Activated T-cell treated with anti-CD3 and anti-CD28 coated beads, Interleukin-2, amount 50 U/mL, for 48 hours (primary cell): ENCODE data around the gene KAT2A.
"Not testable (repeated sequence)": the region's sequence is repeated elsewhere in the genome, so short reads cannot be mapped to it uniquely, and the experiment has no call there.

Source experiments
- DNase-seq, 2 experiments: peaks; one replicate each; pipeline ENCODE4 v3.0.0-alpha.2; 2020

KAT2A gene

DNA sequence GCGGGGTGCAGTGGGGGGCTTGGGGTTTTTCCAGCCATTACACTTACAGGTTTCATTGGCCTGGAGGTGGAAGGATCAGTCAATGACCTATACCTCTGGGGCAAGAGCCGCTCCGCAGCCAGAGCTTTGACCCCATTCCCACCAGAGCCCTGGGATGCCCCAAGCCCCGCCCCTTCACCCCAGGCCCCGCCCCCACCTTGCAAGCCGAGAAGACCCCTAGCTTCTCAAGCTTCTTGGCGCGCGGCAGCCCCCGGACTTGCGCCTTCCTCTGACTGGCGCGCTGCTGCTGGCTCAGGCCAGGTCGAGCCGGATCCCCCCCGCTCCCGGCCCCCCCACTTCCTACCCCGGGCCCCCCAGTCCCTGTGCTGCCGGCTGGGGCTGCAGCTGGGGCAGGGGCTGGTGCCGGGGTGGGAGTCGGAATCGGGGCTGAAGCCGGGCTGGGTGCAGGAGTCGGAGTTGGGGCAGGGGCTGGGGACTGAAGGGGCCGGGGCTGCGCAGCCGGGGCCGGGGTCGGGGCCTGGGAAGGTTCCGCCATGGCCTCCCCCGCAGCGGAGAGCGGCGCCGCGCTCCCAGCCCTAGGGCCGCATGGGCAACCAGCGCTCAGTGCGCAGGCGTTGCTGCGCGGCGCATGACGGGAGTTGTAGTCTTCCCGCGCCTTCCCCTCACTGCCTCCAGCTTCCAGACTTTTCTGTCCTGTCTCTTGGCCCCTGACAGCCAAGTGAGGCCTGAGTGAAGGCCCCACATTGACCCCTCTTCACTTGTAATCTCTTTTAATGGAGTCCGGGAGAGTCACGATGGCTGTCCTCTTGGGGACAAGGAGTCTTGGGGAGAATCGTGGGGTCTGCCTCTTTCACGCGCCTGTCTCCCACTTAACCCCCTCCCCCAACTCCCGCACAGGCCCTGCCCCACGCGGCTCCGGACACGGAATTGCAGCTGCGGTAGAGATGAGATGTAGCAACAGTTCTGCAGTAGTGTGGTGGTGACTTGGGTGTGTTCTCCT is at the start of gene KAT2A:
TSS of gene KAT2A (minus strand) at position 598 of the 1,000 bp plus-strand sequence. CDS start at position 535, 63 bp downstream.
- DNase-seq, result peak; percentile 83 to 86

DNA sequence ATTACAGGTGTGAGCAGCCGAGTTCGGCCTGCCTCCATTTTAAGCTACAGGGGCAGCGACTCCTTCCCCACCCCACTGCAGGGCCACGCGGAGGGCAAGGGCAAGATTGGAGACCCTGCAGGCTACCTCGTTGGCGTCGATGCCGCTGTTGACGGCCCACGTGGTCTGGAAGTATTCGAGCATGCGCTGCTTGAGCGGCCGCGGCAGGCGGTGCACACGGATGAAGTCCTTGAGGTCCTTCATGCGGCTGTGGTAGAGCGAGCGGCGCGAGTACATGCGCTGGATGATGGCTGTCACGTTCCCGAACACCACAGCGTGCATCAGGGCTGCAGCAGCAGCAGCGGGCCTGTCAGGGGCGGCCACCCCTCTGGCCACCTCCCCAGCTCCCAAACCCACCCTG is 48.2 kb upstream of the KAT2A start:
- DNase-seq, result no peak

DNA sequence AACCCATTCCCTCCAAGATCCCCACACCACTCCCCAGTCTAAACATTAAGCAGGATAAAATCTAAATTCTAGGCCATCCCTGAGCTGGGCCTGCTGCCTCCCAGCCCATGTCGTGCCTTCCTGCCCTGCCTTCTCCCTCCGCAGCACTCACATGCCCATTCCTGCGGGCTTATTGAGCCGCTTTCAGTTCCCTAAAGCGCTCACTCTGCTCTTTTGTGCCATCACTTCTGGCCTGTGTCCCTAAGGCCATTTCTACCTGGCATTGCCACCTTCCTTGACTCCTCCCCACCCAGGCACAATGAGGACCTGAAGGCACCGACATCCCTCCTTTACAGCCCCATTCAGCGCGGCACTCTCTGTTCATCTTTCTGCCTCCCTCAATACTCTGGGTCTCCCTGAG is 46.6 kb upstream of the KAT2A start:
- no peak for DNase-seq

DNA sequence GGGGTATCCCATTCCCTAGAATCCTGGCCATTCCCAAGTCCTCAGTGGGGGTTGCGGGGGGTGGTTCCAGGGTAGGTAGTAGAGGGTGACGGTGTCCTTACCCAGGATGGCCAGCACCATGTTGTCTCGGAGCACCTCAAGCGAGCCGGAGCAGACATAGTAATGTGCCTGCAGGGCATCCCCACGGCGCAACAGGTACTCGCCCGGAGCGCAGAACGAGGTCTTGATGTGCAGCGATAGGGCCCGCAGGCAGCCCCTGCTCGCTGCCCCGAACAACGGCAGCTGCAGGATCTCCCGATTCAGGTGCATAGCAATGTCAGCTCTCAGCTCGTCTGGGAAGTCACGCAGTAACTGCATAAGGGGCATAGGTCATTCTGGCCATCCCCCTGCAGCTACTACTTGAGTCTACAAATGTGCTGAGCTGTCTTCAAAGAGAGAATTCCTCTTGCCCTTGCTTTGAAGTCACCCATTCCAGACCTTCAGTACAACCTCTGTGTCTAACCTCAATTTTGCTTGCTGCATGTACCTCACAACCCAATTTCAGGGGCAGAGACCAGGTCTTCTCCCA is 45.1 kb upstream of the KAT2A start:
- no peak for DNase-seq

DNA sequence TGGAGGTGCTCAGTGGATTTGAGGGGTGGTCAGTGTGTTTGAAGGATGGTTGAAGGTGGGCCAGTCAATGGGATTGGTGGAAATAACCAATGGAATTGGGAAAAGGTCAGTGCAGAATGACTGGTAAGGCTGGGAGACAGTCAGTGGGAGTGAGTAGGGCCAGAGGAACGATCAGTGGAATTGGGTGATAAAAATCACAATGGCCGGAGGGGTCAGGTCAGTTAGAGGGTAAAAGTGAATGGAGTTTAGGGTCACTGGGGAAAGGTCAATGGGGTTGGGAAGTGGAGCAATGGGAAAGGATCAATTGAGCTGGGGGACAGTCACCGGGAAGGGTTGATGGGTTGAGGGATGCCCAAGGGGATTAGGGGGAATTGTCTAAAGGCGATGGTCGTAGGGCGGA is 44.6 kb upstream of the KAT2A start:
- DNase-seq, result no peak

DNA sequence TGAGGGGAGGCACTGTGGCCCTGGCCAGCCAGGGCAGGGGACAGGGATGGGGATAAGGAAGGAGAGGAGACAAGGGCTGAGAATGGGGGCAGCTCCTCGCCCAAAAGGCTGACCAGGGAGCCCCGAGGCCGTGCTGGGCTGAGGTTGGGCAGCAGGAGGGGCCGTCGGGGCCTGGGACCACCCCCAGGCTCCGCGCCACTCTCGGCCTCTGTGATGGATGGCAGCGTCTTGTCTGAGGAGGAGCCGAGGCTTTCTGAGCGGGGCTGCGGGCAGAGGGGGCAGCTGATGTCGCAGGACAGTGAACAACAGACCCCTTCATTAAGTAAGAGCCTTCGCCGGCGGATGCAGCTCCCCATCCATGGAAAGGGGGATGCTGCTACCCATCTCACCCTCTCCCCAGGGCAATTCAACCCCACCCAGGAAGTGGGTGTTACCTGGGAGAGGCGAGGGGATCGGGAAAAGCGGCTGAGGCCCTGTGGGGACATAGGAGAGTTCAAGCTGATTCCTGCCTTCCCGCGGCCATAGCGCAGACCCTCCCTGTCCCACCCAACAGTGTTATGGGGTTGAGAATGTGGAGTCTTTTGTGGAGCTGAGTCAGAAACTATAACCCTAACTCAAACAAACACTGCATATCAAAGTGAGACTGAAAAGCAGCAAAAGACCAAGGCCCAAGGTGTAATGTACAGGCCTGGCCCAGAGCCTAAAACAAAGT is 42.7 kb upstream of the KAT2A start:
- DNase-seq, result no peak

DNA sequence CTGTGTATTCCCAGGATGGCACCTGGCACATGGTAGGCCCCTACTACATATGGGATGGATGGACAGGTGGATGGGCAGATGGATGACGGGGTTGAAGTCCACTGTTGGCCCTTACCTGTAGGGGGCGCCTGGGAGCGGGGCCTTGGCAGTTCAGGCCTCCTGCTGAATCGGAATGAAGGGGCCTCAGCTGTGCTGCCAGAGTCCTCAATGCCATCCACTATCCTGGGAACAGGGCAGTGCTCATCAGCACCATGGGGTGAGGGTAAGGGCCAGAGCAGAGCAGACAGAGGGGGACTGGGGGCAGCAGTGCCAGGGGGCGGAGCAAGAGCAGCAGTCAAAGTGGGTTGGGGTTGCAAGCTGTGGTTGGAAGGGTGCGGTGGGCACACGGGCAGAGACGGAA is 41.9 kb upstream of the KAT2A start:
- DNase-seq, result peak; percentile 74 to 77

DNA sequence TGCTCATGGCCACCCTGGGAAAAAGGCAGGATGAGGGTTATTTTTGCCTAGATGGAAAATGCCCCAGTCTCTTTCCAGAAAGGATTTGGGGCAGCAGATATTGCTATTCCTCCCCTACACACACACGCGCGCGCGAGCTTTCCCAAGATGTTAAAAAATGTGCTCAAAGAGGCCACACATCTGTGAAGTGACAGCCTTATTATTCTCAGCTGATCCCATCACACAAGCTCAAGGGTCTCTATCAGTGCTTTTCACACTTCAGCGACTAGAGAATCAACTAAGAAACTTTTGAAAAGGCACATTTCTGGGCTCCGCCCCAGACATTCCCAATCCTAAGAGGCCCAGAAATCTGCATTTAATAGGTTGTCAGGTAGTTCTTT is 39.4 kb upstream of the KAT2A start:
- DNase-seq, result no peak

DNA sequence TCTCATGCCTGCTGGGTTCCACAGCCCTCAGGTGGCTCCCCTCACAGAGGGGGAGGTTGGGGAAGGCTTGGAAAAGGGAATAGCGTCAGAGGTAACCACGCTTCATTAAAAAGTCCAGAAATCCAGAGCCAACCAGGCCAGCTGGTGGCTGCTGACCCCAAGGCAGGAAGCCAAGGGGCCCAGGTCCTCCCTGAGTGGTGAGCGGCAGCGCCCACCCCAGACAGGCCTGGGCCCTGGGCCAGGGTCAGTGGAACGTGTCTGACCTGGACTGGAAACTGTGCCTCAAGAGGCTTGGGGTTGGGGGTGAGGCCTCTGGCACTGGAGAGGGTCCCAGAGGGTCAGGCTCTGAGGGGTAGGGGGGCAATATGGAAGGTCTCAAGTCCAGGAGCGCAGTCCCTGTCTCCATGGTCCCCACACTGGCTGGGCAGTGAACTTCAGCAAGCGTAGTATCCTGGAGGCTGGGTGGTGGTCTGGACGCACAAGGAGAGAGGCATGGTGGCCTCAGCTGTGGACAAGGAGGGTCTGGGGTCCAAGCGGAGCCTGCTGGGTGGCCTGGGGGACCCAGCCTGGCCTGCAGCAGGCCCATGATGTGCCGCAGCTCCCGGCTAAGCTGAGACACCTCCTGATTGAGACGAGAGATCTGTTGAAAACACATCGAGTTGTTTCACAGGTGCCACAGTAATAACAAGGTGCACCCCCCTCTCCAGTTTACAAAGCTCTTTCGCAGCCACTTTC is 38.8 kb upstream of the KAT2A start:
- DNase-seq, result no peak

DNA sequence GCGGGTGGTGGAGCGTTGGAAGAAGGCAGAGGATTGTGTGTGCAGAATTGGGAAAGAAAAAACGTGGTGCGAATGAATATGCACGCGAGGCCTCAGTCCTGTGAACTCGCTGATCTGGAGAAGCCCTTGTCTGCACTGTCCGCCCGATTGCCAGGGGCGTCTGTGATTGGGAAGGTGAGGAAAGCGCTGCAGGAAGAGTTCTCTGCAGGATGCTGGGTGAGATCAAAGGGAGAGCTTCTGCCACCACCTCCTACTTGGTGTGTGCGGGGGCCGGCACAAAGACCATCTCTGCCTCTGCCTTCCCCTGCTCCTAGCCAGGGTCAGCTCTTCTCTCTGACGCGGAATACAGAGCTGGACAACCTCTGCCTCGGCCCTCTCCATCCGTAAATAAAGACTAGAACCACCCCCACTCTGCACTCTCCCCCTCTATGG is 34.5 kb upstream of the KAT2A start:
- no peak for DNase-seq

DNA sequence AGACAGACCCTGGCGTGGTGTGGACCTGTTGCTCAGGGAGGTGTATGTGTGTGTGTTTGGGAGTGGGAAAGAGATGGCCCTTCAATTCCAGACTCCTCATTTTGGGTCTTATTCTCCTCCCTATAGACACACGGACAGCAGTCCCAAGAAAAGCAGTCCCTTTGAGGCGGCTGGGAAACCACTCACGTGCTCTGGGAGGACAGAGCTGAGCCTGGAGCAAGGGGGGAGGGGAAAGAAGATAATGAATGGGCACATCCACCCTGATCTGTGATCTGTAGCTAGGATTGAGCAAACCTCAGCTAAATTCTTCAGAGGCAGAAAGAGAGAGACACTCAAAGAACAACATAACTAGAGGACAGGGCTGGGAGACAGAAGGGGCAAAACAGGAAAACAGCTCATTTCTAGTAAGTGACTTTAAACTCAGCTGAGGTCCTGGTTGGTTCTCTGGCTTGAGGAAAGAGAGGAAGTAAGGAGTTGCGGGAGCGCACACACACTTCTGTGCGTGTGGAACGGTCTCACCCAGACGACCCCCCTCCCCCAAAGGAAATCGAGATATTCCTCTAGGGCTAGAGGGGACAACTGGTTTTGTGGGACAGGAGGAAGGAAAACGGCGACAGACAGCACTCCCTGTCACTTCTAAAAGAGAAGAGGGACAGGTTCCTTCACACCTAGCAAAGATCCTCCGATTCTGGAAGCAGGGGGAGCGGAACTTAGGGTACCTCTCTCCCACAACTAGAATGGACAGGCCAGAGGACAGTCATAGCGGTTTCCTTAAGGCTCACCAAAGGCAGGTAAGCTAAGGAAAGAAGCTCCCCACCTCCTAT is 33.0 kb upstream of the KAT2A start:
- DNase-seq, result no peak

DNA sequence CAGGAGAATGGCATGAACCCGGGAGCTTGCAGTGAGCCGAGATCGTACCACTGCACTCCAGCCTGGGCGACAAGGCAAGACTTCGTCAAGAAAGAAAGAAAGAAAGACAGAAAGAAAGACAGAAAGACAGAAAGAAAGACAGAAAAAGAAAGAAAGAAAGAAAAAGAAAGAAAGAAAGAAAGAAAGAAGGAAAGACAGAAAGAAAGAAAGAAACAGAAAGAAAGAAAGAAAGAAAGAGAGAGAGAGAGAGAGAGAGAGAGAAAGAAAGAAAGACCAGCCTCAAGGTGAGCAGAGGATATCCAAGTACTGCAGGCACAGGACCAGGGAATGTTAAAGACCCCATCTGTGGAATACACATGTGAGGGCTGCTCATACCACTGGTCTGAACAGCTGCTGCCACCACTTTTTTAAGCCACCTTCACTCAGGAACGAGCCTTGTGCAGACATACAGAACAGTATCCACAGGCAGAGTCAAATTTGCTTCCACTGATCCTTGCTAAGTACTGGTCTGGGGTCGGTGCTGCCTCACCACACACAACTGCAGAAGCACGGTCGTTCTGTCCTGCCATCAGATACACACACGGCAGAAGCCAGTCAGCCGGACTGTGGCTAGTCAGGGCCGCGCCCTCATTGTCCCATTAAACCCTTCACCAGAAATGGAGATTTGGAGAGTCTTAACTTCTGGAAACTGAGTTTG is 25.9 kb upstream of the KAT2A start:
- DNase-seq, result no peak

DNA sequence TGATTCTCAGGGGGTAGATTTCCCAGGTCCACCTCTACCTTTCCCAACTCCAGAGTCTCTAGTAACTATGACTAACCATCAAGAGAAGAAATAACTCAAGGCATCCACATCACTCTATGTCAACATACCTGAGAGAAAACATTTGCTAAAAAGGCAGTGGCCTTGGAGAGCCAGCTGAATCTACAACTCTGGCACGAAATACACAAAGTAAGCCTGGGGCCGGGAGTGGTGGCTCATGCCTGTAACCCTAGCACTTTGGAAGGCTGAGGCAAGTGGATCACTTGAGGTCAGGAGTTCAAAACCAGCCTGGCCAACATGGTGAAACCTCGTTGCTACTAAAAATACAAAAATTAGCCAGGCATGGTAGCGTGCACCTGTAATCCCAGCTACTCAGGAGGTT is 22.0 kb upstream of the KAT2A start:
- DNase-seq, result not testable (repeated sequence)

DNA sequence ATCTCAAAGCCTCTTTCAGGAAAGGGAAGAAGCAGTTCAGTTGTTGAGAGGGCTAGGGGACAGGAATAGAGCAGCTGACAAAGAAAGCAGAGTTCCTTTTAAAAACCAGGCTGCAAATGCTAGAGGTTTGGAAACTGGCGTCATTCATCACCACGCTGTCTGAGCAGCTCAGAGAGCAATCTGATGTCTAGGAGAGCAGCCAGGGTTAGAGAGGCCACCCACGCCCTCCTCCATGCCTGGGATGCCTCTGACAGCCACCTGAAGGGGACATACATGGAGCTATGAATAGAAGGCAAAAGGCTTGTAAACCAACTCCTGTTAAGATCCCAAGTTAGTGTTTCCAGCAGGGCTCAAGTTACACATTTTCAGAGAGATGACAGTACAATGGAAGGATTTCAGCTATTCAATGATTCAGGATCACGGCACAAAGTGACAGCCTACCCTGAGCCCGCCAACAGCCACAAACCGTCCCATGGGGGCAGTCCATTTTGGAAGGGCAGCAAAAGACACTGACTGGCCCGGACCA is 21.3 kb upstream of the KAT2A start:
- DNase-seq, result no peak

DNA sequence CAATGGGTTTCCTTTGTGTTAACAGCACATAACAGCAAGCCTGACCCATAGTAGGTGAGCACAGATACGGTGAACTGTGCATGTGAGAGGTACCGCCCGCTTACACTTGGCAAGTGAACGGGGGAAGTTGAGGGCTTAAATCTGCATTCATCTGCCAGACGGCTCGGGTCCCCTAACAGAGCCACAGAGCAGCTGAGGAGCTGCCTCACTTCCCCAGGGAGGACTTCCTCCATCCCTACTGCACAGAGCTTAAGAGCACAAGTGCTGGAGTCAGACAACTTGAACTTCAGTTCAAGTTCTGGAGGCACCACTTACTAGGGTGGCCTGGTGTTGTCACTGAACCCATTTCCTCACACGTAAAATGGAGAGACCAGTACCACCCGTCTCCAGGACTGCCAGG is 20.2 kb upstream of the KAT2A start:
- no peak for DNase-seq

DNA sequence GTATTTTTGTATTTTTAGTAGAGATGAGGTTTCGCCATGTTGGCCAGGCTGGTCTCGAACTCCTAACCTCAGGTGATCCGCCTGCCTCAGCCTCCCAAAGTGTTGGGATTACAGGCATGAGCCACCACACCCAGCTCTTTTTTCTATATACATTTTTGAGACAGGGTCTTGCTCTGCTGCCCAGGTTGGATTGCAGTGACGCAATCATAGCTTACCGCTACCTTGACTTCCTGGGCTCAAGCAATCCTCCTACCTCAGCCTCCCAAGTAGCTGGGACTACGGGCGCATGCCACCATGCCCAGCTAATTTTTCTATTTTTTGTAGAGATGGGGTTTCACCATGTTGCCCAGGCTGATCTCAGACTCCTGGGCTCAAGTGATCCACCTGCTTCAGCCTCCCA is 19.5 kb upstream of the KAT2A start:
- not testable (repeated sequence) for DNase-seq

DNA sequence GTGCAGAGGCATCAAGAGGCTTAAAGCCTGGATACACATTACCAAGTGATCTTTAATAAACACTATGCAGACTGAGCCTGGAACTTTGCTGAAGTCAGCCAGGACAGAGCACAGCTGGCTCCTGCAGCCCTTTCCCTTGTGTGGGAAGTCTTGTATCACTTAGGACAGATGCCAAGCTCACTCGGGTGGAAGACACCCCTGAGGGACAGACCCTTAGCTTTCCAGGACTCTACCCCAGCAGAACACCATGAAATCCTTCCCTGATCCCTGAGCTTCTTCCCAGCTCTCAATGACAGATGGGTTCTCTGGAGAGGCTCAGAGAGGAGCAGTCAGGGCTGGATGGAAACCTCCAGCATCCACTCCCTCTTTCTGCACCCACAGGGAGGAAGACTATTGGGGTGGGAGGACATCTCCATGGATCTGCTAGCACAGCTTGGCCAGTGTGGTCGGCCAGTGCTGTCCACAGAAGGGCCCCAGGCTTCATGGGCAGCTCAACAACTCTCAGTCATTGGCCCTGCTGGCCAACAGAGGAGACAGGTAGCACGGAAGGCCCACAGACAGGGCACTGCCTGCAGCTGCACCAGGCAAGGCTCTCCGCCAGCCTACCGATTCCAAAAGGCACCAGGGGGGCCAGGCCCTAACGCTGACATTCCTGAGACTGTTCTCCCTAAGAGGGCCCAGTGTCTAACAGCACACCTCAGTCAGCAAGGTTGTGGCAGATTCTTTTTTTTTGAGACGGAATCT is 17.8 kb upstream of the KAT2A start:
- DNase-seq, result no peak

DNA sequence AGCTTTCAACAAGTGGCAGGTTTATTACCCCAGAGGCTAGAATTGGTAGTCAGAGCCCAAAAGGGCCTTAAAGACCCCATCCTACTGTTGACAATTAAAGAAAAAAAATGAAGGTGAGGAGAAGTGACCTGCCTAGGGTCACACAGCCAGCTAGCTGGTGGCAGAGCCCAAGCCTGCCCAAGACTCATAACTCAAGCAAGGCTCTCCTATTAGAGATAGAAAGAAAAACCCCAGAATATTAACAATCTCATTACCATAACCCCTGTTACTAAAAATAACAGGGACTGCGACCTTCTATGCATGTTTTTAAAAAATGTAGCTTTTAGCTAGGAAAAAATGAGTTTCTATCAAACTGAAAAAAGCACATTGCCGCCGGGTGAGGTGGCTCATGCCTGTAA is 15.5 kb upstream of the KAT2A start:
- DNase-seq, result no peak

DNA sequence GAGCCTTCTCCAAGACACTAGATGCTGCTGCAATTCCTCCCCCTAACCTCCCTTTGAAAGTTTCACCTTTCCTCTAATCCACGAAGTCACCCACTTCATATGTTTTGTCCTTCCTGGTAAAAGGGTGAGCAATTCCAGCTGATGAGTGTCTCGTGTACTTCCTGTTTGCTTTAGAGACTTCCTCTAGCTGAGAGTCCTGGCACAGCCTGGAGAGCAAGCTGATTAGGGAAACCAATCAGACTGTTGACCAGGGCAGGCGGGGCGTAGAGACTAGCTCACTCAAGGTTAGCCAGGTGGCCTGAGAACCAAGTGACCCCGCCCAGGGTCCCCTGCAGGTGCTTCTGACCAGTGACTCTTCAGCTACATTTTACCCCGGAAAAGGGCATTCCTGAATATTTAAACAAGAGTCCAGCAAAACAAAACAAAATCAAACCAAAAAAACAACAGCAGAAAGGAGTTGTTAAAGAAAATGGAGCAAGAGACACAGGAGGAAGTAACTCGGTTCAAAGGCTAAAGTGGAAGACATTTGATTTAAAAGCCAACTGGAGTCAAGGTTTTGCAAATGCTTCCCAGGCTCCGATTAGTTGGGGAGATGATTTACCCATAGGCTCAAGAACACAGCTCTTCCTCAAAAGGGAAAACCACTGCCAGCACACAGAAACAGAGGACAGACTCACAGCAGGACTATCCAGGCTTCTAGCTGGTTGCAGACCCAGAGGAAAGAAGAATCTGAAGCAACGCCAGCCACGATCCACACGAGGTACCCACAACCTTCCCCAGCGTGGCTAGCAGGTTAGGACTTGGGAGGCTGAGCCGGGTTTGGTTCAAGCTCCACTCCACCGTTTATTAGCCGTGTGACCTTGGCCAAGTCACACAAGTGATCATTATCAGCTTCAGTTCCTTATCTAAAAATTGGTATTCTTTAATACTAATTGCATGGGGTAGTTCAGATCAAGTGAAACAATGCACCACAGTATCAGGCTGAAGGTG is 14.8 kb upstream of the KAT2A start:
- no peak for DNase-seq
